Esophagus muscularis mucosa (tissue), 4 donors: ENCODE measurements around the gene TMEM8B. TPM values are rescaled to one million over a fixed set of nuclear protein-coding genes. Genes with fewer than 3 reads are reported as not detected.

Experiments used
- DNase-seq: peaks from one replicate; pipeline ENCODE4 v3.0.0-alpha.2; 2017; ENCODE audit errors: extremely low spot score
- H3K27ac ChIP-seq, 4 donors: fragments of 200-600 bp; sonication (generic); replicated peaks in 1 of 4; 1 replicate in 3 of 4; 2 replicates in 1 of 4; pipeline ENCODE4 v1.5.1; 2016 to 2019; ENCODE audit warnings: mild to moderate bottlenecking in 1 of 4
- H3K27me3 ChIP-seq, 4 donors: fragments of 200-600 bp; sonication (generic); one replicate each; pipeline versions ENCODE4 v1.5.1 to v1.6.0; 2016 to 2019
- H3K36me3 ChIP-seq, 4 donors: fragments of 200-600 bp; sonication (generic); one replicate each; pipeline ENCODE4 v1.5.1; 2016 to 2019
- H3K4me1 ChIP-seq, 4 donors: fragments of 200-600 bp; sonication (generic); one replicate each; pipeline ENCODE4 v1.5.1; 2016 to 2019
- H3K4me3 ChIP-seq, 4 donors: fragments of 200-600 bp; sonication (generic); 1 replicate in 2 of 4; 2 replicates in 2 of 4; pipeline ENCODE4 v1.5.1; 2016 to 2019; ENCODE audit warnings: mild to moderate bottlenecking in 4 of 4, moderate library complexity in 1 of 4
- H3K9me3 ChIP-seq, 4 donors: fragments of 200-600 bp; sonication (generic); 1 replicate in 3 of 4; 2 replicates in 1 of 4; pipeline ENCODE4 v1.5.1; 2016 to 2019
- EP300 ChIP-seq: sonication (generic); formaldehyde crosslinking; IDR thresholded peaks from one replicate; pipeline ENCODE4 v1.6.1; 2017; ENCODE audit warnings: antibody characterized with exemption
- POLR2A ChIP-seq: fragments of 450-650 bp; IDR thresholded peaks from one replicate; pipeline ENCODE4 v1.6.1; 2017; ENCODE audit warnings: antibody characterized with exemption, moderate library complexity, mild to moderate bottlenecking, low read depth
- POLR2AphosphoS5 ChIP-seq, 2 donors: sonication (generic); formaldehyde crosslinking; IDR thresholded peaks; one replicate each; pipeline ENCODE4 v1.6.1; 2017; ENCODE audit warnings: antibody characterized with exemption in 2 of 2
- WGBS: methylation state at CpG from one replicate; pipeline ENCODE4 v1.1.5; 2018; 5-methylcytosine and 5-hydroxymethylcytosine counted together
- intact Hi-C: fragments of 100-400 bp; cut with DNase I; formaldehyde crosslinking; loops from one replicate; pipeline ENCODE4 v1.15.1; 2023
- total RNA-seq, 4 donors: library from RNA; depleted of rRNA; stranded (reverse); fragments of >200 nt; gene quantifications; one replicate each; pipeline versions ENCODE4 v1.1.0 to v1.2.1, GENCODE V29; 2016
- TF ChIP-seq, protein P1 (sequence below), 3 experiments: fragments of 200-600 bp in 2 of 3; fragments of 450-650 bp in 1 of 3; sonication (generic) in 2 of 3; IDR thresholded peaks; one replicate each; pipeline ENCODE4 v1.5.1; 2017 to 2019; ENCODE audit warnings: antibody characterized with exemption in 3 of 3, mild to moderate bottlenecking in 2 of 3, moderate library complexity in 1 of 3

The TMEM8B gene
- total RNA-seq, 4 donors from 2014 or later = 10.0 to 27.0 (median 20.3) TPM

DNA sequence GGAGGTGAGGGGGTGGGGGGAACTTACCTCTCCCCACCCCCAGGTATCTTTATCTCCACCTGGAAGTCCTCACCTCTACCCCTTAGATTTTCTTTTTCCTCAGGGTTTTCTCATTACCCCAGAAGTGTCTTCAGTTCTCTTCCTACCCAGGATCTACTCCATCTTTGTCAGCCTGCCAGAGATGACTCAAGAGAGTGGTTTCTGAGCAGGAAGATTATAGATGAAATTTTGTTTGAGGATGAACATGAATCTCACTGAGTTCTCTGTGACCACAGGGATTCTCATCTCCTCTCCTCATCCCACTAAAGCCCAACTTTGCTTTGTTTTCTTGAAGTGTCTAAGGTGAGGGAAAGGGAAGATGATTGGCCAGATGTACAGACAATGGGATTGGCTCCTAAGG, 9.0 kb upstream of the TMEM8B start:
- Histone ChIP-seq H3K27ac (no peak overlapping the region), H3K9me3 (no peaks in the 10 kb centered on the region), H3K27me3 (no peaks in the 10 kb centered on the region), H3K4me3 (no peak overlapping the region), H3K36me3 (no peaks in the 10 kb centered on the region), H3K4me1 (peaks cover 0 to 9% (median 5%) of the 10 kb centered on the region in 4 donors)
- no peak for DNase-seq
- TF ChIP-seq EP300 = no peak
- TF ChIP-seq POLR2A = no peak
- no peak for TF ChIP-seq POLR2AphosphoS5 (IDR thresholded peaks at IDR 0.05)
- TF ChIP-seq, protein P1, sequence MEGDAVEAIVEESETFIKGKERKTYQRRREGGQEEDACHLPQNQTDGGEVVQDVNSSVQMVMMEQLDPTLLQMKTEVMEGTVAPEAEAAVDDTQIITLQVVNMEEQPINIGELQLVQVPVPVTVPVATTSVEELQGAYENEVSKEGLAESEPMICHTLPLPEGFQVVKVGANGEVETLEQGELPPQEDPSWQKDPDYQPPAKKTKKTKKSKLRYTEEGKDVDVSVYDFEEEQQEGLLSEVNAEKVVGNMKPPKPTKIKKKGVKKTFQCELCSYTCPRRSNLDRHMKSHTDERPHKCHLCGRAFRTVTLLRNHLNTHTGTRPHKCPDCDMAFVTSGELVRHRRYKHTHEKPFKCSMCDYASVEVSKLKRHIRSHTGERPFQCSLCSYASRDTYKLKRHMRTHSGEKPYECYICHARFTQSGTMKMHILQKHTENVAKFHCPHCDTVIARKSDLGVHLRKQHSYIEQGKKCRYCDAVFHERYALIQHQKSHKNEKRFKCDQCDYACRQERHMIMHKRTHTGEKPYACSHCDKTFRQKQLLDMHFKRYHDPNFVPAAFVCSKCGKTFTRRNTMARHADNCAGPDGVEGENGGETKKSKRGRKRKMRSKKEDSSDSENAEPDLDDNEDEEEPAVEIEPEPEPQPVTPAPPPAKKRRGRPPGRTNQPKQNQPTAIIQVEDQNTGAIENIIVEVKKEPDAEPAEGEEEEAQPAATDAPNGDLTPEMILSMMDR (IDR thresholded peaks at IDR 0.05) = no peak
- intact Hi-C loops = no loop called here

DNA sequence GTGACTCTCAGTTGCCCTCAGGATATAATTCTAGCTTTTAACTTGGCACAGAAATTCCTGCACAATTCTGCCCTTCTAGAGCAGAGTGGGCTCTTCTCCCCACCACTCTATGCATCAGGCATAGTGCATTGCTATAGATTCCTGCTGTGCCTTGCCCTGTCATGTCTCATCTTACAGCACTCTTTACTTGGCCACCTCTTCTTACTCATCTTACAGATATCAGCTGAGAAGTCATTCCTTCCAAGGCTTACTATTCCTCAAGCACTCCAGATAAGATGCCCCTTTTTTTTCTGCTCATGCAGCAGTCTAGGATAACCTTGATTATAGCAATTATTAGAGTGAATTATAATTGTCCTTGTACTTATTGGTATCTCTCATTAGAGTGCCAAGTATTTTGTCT, 6.1 kb upstream of the TMEM8B start:
- intact Hi-C loops = no loop called here

DNA sequence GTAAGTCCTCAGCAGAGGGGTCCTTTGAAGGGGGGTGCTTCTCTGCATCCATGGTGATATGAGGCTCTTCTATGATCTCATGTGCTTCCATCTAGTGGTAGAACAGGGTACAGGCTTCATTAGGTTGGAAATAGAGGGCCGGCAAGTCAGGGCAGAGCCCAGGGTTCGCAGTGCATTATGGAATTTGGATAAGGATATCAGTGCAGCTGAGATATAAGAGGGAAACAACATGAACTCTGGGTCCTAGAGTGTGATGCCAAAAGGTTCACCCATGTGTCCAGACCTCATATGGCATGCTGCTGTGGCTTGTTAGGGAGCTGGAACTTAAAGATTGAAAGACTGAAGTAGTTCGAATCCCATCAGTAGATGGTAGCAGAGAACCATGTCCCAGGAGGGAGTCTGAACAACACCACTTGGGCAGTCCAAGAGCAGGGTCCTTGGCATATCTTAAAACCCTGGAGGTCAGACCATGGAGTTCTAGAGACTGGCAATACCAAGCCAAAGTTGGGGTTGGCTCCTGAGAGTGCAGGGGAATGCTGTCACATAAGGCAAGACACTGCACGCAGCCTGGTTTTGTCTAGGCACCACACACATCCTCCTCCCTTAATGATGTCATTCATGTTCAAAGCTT, 2.8 kb upstream of the TMEM8B start:
- H3K27me3 ChIP-seq = no peaks in the 10 kb centered on the region
- no peak overlapping the region for H3K4me3 ChIP-seq
- H3K36me3 ChIP-seq = no peaks in the 10 kb centered on the region
- 44% methylated on average over 4 of the region's 4 CpGs for WGBS
- TF ChIP-seq, protein P1 (IDR thresholded peaks at IDR 0.05) = peak; percentile 77 to 86 (median 86)
- no peak for TF ChIP-seq EP300
- no peak for TF ChIP-seq POLR2A
- peak in 1 of 2 donors; percentile 22 for TF ChIP-seq POLR2AphosphoS5 (IDR thresholded peaks at IDR 0.05)
- peaks cover 20 to 42% (median 32%) of the 10 kb centered on the region in 4 donors for H3K4me1 ChIP-seq
- intact Hi-C loops = loop anchor here (2.0 kb wide), 2 partner anchors 35 to 57 kb away; partner anchors contain the start of gene NPR2
- H3K27ac ChIP-seq = no peak overlapping the region
- no peaks in the 10 kb centered on the region for H3K9me3 ChIP-seq
- no peak for DNase-seq

More for the DNA sequence above, 6.1 kb upstream of the TMEM8B start:
- H3K36me3 ChIP-seq = no peaks in the 10 kb centered on the region
- no peak for TF ChIP-seq POLR2AphosphoS5 (IDR thresholded peaks at IDR 0.05)
- TF ChIP-seq, protein P1 (IDR thresholded peaks at IDR 0.05) = no peak
- no peak for TF ChIP-seq EP300
- no peak for TF ChIP-seq POLR2A
- no peaks in the 10 kb centered on the region for H3K27me3 ChIP-seq
- H3K9me3 ChIP-seq = no peaks in the 10 kb centered on the region
- no peak overlapping the region for H3K27ac ChIP-seq
- H3K4me1 ChIP-seq = peaks cover 0 to 14% (median 8%) of the 10 kb centered on the region in 4 donors
- no peak for DNase-seq
- no peak overlapping the region for H3K4me3 ChIP-seq

DNA sequence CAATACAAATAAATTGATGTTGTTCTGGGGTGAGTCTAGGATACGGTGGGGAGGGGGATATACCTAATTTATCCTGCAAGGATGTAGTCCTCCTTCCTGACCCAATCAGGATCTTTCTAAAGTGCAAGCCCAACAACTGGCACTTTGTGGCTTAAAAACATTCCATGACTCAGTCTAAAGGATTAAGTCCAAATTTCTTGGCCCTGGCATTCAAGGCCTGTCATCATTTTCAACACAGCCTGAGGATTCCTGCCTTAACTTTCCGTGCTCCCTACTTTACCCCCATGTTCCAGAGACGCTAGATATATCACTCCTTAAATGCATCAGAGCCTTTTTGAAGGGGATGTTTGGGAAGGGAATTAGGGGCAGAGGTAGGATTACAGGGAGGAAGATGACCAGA, 1.5 kb upstream of the TMEM8B start:
- H3K9me3 ChIP-seq = no peaks in the 10 kb centered on the region
- intact Hi-C loops = loop anchor here (2.0 kb wide), 2 partner anchors 37 to 55 kb away; partner anchors contain the start of gene NPR2
- no peak for DNase-seq
- no peaks in the 10 kb centered on the region for H3K36me3 ChIP-seq
- peak overlapping the region; percentile 35 to 85 (median 48) for H3K27ac ChIP-seq
- TF ChIP-seq, protein P1 (IDR thresholded peaks at IDR 0.05) = no peak
- no peak for TF ChIP-seq EP300
- TF ChIP-seq POLR2A = no peak
- peak in 1 of 2 donors; percentile 46 for TF ChIP-seq POLR2AphosphoS5 (IDR thresholded peaks at IDR 0.05)
- peaks cover 20 to 53% (median 42%) of the 10 kb centered on the region in 4 donors for H3K4me1 ChIP-seq
- WGBS = 65% methylated on average over 3 of the region's 3 CpGs
- H3K27me3 ChIP-seq = no peaks in the 10 kb centered on the region
- no peak overlapping the region for H3K4me3 ChIP-seq
